Measurements from ENCODE around the gene COL4A2.
"Not testable (repeated sequence)": the region's sequence is repeated elsewhere in the genome, so short reads cannot be mapped to it uniquely, and the experiment has no call there.

Gene COL4A2

DNA sequence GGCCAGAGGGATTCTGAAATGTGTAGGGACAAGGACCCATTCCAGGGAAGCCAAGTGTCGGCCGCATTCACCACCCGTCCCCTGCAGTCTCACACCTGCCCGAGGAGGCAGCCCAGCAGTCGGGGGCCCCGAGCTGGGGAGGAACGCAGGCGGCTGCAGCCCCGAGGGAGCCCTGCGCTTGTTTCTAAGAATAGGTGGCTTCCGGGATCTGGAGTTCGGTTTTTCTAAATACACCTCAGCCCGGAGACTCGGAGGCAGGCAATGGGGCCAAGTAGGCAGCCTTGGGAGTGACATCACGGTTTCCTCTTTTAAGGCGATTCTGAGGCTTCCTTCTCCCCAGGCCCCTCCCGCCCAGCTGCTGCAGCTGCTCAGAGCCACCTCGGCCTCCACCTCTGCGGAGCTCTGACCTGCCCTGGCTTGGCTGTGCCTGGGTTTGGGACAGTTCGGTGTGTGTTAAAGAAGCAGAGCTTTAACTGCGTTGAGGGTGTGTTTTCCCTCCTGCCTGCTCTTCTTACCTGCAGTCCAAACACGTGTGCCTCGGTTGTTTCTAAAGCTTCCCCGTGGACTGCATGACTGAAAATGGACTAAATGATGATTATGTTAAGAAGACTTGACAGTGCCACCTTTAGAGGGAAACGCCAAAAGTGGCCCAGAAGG is 80.5 kb downstream of the COL4A2 start:
- DNase-seq, result no peak

DNA sequence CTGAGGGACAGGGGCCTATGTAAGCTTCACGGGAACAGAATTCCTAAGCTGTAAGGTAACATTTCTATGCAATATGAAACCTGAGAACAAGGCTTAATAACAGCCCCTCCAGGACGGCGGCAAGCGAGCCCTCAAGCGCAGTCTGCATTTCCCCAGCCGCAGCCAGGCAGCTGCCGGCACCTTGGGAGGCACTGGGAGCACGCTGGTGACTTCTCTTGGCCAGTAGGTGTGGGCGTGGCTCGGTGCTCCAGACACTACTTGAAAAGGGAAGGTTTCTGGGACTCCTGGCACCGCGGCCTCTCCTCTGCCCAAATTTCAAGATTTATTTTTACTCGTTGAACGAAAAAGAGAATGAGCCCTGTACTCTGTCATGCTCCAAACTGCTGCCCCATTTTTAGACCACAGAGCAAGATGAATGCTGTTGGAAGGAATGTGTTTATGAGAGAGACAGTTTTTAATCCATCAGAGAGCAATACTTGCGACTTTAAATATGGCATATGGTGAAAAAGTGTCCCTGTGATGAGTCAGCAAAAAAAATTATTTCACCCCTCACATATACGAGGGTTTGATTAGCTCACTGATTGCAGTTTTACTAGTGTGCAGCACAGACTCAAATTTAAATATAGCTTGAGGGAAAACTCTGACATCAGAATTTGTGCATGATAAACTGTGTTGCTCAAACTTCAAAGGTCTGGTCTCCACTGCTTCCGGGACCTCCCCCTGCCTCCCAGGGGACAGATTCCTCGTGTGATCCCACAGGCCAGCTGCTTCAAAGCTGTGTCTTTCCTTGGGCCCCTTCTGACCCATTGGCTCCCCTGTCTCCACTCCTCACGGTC is 81.2 kb downstream of the COL4A2 start:
- DNase-seq, result no peak

DNA sequence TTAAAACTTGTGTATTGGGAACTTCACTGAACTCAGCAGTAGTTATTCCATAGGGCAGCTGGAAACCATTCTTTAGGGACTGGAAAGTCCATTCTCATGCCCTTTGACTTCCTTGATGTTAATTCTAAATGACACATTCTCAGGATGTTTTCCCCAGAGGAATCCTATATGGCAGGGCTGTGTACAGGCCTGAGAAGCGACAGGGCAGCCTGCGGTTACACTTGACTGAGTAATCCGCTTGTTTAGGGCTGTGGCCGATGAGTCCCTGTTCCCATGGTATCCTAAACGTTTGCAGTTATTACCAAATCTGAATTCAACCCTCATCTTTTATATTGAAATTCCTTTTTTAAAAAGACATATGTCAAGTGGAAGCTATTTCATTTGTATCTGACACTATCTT is 83.5 kb downstream of the COL4A2 start:
- no peak for DNase-seq

- no peak for DNase-seq
Observed at GRCh38 chr13:110391273-110391672, 84.2 kb downstream of the COL4A2 start.

DNA sequence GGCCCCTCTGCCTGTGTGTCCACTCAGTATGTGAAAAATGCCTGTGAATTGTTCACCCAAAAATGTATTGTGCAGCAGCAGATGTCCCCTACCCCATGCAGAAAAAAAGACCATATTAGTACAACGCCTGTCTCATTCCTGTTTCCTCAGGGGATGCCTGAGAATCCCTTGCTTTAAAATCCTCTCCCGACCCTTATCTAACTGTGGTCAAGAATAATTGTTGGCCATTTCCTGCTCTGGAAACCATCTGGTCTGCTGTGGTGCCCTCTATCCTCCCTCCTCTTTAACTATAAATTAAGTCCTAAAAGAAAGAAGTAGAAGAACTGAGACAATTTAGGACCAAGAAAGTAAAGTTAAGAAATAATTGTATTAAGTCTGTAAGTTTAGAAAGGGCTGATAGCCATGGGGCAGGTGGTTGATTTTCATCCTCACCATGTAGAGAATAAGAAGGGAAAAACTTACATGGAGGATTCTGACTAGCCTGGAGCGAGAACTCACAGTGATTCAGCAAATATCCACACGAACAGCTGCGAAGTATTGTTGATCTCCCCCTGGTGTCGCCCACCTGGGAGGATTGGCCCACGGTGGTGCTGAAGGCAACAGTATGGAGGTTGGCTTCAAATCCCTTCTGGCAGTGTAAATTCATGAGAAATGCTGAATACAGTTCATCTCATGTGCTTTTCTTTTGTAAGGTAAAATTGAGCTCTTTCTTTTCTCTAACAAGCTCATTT is 85.6 kb downstream of the COL4A2 start:
- DNase-seq, result no peak

DNA sequence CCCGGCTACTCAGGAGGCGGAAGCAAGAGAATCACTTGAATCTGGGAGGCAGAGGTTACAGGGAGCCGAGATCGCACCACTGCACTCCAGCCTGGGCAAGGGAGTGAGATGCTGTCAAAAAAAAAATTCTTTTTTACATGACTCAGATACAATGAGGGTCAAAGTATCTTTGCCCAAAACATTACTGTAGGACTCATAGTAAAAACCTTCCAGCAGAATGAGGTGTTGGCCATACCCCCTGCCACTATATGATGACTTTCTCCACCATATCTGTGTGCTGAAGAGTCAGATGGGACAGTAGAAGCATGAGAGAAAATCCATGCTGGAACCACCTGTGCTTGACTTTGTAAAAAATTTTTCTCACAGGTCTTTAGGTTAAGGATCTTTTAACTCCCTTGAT is 86.7 kb downstream of the COL4A2 start:
- DNase-seq, result no peak

DNA sequence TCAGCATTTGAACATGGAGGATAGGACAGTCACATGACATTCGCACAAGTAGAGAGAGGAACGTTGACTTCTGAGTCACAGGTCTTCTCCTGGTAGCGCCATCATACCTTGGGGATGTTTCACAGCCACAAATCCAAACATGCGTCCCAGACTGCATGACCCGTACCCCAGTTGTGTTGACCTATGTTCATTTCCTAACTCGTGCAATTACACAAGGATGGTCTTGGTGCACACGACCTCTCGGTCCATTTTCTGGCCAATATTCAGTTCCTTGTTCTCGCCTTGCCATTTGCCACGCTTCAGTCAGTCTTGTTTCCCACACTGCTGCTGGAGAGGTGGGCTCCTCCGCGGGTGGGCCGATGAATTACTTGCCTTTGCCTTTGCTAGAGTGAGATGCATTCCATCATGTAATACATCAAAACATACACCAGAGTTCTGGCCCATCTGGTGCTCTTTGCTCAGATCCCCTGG is 87.3 kb downstream of the COL4A2 start:
- no peak for DNase-seq

GRCh38 chr13:110395616-110396015 is 88.5 kb downstream of the COL4A2 start:
- DNase-seq, result not testable (repeated sequence)

- DNase-seq, result no peak
Observed at GRCh38 chr13:110396476-110396875, 89.4 kb downstream of the COL4A2 start.

GRCh38 chr13:110396913-110397381 is 89.9 kb downstream of the COL4A2 start:
- no peak for DNase-seq

DNA sequence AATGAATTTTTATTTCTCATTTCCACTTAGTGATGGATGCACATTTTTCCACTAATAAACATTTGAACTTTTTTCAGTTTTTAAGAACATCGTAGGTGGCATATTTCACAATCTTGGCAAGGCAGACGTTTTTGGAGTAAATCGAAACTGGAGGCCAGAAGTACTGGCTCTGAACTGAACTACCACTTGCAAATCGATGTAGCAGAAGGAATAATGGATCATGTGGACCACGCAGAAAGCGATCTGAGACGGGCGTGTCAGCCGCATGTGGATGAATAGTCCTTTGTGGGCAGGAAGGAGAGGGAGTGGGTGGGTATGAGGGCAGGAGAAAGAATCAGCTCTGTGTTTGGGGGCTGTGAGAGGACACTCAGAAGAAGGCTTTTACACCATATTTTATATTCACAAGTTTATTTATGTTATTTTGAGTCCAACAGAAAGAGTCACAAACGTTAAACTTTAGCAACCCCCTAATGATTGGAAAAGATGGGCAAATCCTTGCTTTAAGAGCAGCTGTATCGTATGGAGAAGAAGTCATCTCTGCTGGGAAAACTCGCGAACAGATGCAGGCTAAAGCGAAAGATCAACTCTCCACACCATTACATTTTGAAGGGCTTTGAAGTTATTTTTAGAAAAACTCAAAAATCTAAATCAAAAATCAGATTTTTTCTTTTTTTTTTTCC is 90.5 kb downstream of the COL4A2 start:
- DNase-seq, result no peak

- DNase-seq, result no peak
Observed at GRCh38 chr13:110398564-110399507, 91.8 kb downstream of the COL4A2 start.

- DNase-seq, result no peak
Observed at GRCh38 chr13:110399801-110400200, 92.7 kb downstream of the COL4A2 start.

- no peak for DNase-seq
Observed at GRCh38 chr13:110400786-110401533, 93.9 kb downstream of the COL4A2 start.

- no peak for DNase-seq
Observed at GRCh38 chr13:110402299-110403069, 95.4 kb downstream of the COL4A2 start.

DNA sequence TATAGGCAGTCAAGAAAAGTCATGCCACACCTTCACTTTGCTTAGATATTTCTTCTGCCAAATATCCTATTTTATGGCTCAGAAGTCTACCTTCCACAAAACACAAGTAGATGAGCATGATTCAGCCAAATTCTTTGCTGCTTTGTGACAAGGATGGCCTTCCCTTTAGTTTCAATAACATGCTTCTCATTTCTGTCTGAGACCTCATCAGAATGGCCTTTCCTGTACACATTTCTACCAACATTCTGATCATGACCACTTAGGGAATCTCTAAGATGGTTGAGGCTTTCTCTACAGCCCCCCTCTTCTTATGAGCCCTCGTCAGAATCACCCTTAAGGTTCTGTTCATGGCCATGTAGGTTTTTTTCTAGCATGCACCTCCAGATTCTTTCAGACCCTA is 96.2 kb downstream of the COL4A2 start:
- no peak for DNase-seq

DNA sequence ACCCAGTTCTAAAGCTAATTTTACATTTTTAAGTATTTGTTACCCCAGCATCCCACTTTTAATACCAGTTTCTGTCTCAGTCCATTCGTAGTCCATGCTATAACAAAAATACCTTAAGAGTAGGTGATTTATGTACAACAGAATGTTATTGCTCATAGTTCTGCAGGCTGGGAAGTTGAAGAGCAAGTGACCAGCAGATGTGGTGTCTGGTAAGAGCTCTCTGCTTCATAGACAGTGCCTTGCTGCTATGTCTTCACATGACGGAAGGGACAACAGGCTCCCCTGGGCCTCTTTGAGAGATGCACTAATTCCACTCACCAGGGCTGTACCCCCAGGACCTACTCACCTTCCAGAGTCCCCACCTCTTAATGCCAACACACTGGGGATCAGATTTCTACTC is 96.6 kb downstream of the COL4A2 start:
- DNase-seq, result no peak

- no peak for DNase-seq
Observed at GRCh38 chr13:110404321-110404720, 97.2 kb downstream of the COL4A2 start.

- no peak for DNase-seq
Observed at GRCh38 chr13:110405597-110406450, 98.7 kb downstream of the COL4A2 start.

All from KG1 (cell line).